Mesothelial cell of epicardium (in vitro differentiated cells): ENCODE data around the gene SH3BP5L. TPM values are rescaled to one million over a fixed set of nuclear protein-coding genes. Genes with fewer than 3 reads are reported as not detected.
"Not testable (repeated sequence)": the region's sequence is repeated elsewhere in the genome, so short reads cannot be mapped to it uniquely, and the experiment has no call there.

ENCODE experiments used
- DNase-seq, 2 experiments: peaks; one replicate each; pipeline ENCODE4 v3.0.0; 2021; ENCODE audit warnings: low spot score in 2 of 2; ENCODE audit not compliant: unreplicated experiment in 2 of 2
- H3K27ac Mint-ChIP-seq: 2 replicates; pipeline ENCODE4 v1.8.0; 2021; ENCODE audit warnings: mixed read lengths
- H3K27me3 Mint-ChIP-seq: 2 replicates; pipeline ENCODE4 v1.8.0; 2021; ENCODE audit warnings: low read depth, mixed read lengths
- H3K36me3 Mint-ChIP-seq: 2 replicates; pipeline ENCODE4 v1.8.0; 2021; ENCODE audit warnings: mixed read lengths
- H3K4me1 Mint-ChIP-seq: 2 replicates; pipeline ENCODE4 v1.8.0; 2021; ENCODE audit warnings: mixed read lengths
- H3K4me3 Mint-ChIP-seq: 2 replicates; pipeline ENCODE4 v1.8.0; 2021; ENCODE audit warnings: mild to moderate bottlenecking, moderate library complexity, mixed read lengths
- H3K9me3 Mint-ChIP-seq: 2 replicates; pipeline ENCODE4 v1.8.0; 2021; ENCODE audit warnings: mixed read lengths
- total RNA-seq: library from RNA; stranded (reverse); gene quantifications from 3 replicates; pipeline ENCODE4 v1.2.1, GENCODE V29; 2021
- TF ChIP-seq, protein P1 (sequence below): fragments of 200-600 bp; sonication (generic); IDR thresholded peaks from one replicate; pipeline ENCODE4 v1.5.0; 2021; ENCODE audit warnings: antibody characterized with exemption; ENCODE audit not compliant: unreplicated experiment

The SH3BP5L gene
- total RNA-seq, 1 donor from 2014 or later: 24.9 TPM

GRCh38 chr1:248834343-248834940, 8.7 kb upstream of the SH3BP5L start:
- DNase-seq: no peak
- Mint-ChIP-seq H3K9me3 (no peaks in the 10 kb centered on the region), H3K36me3 (no peaks in the 10 kb centered on the region), H3K27ac (no peak overlapping the region), H3K27me3 (peaks cover 14% of the 10 kb centered on the region), H3K4me3 (no peak overlapping the region), H3K4me1 (peaks cover 5% of the 10 kb centered on the region)
- TF ChIP-seq, protein P1, sequence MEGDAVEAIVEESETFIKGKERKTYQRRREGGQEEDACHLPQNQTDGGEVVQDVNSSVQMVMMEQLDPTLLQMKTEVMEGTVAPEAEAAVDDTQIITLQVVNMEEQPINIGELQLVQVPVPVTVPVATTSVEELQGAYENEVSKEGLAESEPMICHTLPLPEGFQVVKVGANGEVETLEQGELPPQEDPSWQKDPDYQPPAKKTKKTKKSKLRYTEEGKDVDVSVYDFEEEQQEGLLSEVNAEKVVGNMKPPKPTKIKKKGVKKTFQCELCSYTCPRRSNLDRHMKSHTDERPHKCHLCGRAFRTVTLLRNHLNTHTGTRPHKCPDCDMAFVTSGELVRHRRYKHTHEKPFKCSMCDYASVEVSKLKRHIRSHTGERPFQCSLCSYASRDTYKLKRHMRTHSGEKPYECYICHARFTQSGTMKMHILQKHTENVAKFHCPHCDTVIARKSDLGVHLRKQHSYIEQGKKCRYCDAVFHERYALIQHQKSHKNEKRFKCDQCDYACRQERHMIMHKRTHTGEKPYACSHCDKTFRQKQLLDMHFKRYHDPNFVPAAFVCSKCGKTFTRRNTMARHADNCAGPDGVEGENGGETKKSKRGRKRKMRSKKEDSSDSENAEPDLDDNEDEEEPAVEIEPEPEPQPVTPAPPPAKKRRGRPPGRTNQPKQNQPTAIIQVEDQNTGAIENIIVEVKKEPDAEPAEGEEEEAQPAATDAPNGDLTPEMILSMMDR: no peak

GRCh38 chr1:248831842-248832241, 6.1 kb upstream of the SH3BP5L start:
- TF ChIP-seq, protein P1: no peak
- Mint-ChIP-seq H3K4me1 (peaks cover 3% of the 10 kb centered on the region), H3K9me3 (no peaks in the 10 kb centered on the region), H3K27ac (no peak overlapping the region), H3K4me3 (no peak overlapping the region), H3K27me3 (peaks cover 14% of the 10 kb centered on the region), H3K36me3 (no peaks in the 10 kb centered on the region)
- no peak for DNase-seq

- H3K27ac Mint-ChIP-seq, H3K36me3 Mint-ChIP-seq, H3K4me1 Mint-ChIP-seq, H3K4me3 Mint-ChIP-seq, H3K9me3 Mint-ChIP-seq, DNase-seq: not testable (repeated sequence)
- H3K27me3 Mint-ChIP-seq: peaks cover 14% of the 10 kb centered on the region
Measured at GRCh38 chr1:248830718-248831017, 5.0 kb upstream of the SH3BP5L start.

- TF ChIP-seq, protein P1: no peak
- Mint-ChIP-seq H3K27ac (no peak overlapping the region), H3K4me3 (no peak overlapping the region), H3K9me3 (no peaks in the 10 kb centered on the region), H3K4me1 (peaks cover 24% of the 10 kb centered on the region), H3K27me3 (peaks cover 12% of the 10 kb centered on the region), H3K36me3 (peaks cover 5% of the 10 kb centered on the region)
- DNase-seq: no peak
Measured at GRCh38 chr1:248828845-248829244, 3.1 kb upstream of the SH3BP5L start.

- TF ChIP-seq, protein P1: no peak
- Mint-ChIP-seq H3K36me3 (peaks cover 5% of the 10 kb centered on the region), H3K9me3 (no peaks in the 10 kb centered on the region), H3K27ac (peak overlapping the region; percentile 99), H3K4me1 (peaks cover 34% of the 10 kb centered on the region), H3K27me3 (no peaks in the 10 kb centered on the region), H3K4me3 (peak overlapping the region; percentile 99)
- DNase-seq: no peak
Measured at GRCh38 chr1:248825573-248825908, 174 bp downstream of the SH3BP5L start.

GRCh38 chr1:248825136-248825535, 579 bp downstream of the SH3BP5L start:
- Mint-ChIP-seq H3K27me3 (no peaks in the 10 kb centered on the region), H3K4me3 (peak overlapping the region; percentile 99), H3K9me3 (no peaks in the 10 kb centered on the region), H3K36me3 (peaks cover 5% of the 10 kb centered on the region), H3K4me1 (peaks cover 34% of the 10 kb centered on the region), H3K27ac (peak overlapping the region; percentile 99)
- TF ChIP-seq, protein P1: no peak
- DNase-seq: no peak
